Choroid plexus epithelial cell (primary cell): ENCODE data around the gene TMEM50B.
A peak's percentile ranks its signal among the peaks of the same experiment; 100 is the strongest.
"Not testable (repeated sequence)": the region's sequence is repeated elsewhere in the genome, so short reads cannot be mapped to it uniquely, and the experiment has no call there.

Experiments
- DNase-seq: peaks from one replicate; pipeline ENCODE4 v3.0.0-alpha.2; 2010; ENCODE audit warnings: low read depth
- H3K4me3 ChIP-seq: 2 replicates; pipeline ENCODE4 v1.5.1; 2011; ENCODE audit warnings: low read depth, mild to moderate bottlenecking, control low read depth, low read length, moderate library complexity
- TF ChIP-seq, protein P1 (sequence below): conservative IDR thresholded peaks from 2 replicates; pipeline ENCODE4 v1.5.1; 2011; ENCODE audit warnings: low read depth, mild to moderate bottlenecking, control low read depth, inconsistent platforms, low read length, moderate library complexity

TMEM50B gene

DNA sequence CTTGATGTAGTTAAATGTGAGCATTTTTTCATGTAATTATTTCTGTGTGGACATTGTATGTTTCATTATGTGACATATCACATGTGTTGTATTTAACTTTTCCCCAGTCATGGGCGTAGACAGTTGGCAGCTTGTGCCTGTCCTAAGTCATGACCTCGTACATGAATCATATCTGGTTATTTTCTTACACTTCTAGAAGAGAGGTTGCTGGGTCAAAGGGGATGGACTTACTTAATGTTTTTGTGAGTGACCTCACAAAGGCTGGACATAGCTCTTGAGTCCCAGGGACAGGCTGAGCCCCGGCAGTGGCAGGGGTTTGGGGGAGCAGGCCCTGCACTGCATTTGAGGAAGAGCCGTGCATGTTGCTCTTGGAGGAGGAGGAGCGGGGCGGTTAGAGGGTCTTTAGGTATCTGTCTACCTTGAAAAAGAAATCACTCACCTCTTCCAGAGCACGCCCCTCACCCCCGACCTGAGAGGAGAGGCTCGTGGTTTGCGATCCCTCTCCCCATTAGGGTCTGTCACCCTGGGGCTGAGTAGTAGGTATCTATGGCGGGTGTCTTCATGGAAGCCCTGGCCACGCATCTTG, 60.1 kb downstream of the TMEM50B start:
- no peak overlapping the region for H3K4me3 ChIP-seq
- TF ChIP-seq, protein P1, sequence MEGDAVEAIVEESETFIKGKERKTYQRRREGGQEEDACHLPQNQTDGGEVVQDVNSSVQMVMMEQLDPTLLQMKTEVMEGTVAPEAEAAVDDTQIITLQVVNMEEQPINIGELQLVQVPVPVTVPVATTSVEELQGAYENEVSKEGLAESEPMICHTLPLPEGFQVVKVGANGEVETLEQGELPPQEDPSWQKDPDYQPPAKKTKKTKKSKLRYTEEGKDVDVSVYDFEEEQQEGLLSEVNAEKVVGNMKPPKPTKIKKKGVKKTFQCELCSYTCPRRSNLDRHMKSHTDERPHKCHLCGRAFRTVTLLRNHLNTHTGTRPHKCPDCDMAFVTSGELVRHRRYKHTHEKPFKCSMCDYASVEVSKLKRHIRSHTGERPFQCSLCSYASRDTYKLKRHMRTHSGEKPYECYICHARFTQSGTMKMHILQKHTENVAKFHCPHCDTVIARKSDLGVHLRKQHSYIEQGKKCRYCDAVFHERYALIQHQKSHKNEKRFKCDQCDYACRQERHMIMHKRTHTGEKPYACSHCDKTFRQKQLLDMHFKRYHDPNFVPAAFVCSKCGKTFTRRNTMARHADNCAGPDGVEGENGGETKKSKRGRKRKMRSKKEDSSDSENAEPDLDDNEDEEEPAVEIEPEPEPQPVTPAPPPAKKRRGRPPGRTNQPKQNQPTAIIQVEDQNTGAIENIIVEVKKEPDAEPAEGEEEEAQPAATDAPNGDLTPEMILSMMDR, result no peak
- peak; percentile 85 for DNase-seq

DNA sequence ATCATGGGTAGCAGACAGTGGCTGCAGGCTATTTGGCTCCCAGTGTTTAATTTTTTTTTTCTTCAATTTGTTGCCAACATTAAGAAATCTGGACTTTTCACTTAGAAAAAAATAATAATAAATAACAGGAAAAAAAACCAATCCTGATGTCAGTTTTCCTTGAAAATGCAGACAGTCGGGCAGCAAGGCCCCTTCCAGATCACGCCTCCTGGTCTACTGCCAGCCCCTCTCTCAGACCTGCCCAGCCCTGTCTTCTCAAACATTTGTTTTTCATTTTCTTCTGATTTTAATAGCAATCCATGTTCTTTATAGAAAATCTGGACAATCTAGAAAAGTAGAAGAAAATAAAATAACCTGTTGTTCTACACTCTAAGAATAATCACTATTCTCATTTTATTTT, 61.1 kb downstream of the TMEM50B start:
- TF ChIP-seq, protein P1, result no peak
- no peak overlapping the region for H3K4me3 ChIP-seq
- no peak for DNase-seq

DNA sequence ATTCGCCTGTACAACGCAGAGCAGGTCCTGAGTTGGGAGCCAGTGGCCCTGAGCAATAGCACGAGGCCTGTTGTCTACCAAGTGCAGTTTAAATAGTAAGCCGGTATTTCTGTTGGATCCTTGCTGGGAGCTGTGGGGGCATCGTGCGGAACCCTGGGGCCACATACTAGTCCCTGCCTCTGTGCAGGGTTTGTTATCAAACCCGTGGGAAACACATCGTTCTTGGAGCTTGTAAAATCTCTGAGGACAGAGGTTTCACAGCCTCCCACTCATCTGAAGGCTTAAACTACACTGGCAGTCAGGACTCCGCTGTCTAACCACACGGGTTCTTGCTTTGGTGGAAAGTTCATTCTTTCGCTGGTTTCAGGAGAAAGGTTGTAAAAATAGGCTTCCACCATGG, 64.8 kb downstream of the TMEM50B start:
- H3K4me3 ChIP-seq, result no peak overlapping the region
- TF ChIP-seq, protein P1, result no peak
- DNase-seq, result no peak

DNA sequence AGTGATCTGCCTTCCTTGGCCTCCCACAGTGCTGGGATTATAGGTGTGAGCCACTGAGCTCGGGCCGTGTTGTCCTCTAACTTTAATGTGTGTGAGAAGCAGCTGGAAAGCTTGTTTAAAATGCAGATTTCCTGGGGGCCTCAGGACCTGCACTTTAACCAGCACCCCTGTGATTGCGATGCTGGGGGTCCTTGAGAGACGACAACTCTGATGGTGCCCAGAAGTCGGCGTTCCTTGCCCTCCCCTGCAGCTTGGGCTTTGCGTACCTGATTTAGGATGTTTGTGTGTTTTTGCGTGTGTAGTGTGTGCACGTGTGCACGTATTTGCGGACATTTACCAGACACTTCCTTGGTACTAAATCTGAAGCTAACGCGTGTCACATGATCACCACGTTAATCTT, 65.7 kb downstream of the TMEM50B start:
- TF ChIP-seq, protein P1, result no peak
- DNase-seq, result no peak
- H3K4me3 ChIP-seq, result no peak overlapping the region

DNA sequence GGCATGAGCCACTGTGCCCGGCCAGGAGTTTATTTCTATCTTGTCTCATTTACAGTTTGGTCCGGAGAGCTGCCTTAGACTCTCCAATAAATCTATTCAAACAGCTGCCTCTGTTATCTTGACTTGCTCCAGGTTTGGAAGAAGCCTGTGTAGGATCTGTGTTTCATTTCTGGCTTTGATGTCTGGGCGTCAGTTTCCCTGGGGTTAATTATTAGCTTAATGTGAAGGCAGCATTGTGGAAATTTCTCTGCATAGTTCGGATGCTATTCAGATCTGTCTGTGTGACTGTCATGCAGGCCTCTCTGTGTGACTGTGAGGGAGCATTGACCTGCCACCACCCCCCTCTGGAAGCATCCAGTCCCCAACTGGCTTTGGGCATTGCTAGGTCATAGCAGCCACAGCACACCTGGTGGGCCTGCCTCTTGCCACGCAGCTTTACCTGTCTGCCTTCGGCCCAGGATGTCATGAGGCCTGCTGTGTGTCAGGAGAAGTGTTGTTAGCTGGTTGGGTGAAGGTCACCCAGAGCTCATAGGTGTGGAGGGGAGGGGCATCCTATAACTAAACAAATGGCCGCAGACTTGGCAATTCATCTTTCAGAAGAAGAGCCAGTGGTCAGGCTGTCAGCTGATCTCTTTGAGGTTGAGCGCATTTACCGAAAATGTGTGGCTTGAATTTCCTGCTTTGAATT, 66.8 kb downstream of the TMEM50B start:
- H3K4me3 ChIP-seq, result no peak overlapping the region
- DNase-seq, result no peak
- TF ChIP-seq, protein P1, result no peak

DNA sequence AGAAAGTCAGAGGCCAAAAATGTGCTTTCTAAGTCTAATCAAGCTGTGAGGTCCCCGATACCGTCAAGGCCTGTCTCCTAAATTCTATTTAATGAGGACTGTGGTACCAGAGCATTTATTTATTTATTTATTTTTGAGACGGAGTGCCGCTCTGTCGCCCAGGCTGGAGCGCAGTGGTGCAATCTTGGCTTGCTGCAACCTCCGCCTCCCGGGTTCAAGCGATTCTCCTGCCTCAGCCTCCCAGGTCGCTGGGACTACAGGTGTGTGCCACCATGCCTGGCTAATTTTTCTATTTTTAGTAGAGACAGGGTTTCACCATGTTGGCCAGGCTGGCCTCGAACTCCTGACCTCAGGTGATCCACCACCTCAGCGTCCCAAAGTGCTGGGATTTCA, 67.3 kb downstream of the TMEM50B start:
- H3K4me3 ChIP-seq, DNase-seq: not testable (repeated sequence)

DNA sequence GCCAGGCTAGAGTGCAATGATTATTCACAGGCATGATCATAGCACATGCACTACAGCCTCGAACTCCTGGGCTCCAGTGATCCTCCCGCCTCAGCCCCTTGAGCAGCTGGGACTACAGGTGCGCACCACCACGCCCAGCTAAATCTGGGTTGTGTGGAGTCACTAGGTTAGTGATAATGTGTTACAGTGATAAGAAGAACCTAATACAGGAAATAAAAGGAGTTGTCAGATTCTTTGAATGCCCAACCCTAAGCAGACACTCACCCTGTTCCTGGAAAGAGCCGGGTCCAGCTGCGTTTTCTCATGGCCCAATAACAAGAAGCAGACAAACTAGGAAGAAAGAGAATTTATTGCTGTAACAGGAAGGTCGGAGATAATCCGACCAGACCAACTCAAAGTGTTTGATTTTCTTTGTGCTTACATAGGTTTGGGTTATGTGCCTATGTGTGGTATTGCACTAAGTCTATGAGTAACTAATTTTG, 67.8 kb downstream of the TMEM50B start:
- TF ChIP-seq, protein P1, result no peak
- H3K4me3 ChIP-seq, result no peak overlapping the region
- DNase-seq, result no peak
